ENCODE data around the gene RELCH.

RELCH gene

GRCh38 chr18:62187543-62188510 is 772 bp downstream of the RELCH start:
- FAIRE-seq: no peak

DNA sequence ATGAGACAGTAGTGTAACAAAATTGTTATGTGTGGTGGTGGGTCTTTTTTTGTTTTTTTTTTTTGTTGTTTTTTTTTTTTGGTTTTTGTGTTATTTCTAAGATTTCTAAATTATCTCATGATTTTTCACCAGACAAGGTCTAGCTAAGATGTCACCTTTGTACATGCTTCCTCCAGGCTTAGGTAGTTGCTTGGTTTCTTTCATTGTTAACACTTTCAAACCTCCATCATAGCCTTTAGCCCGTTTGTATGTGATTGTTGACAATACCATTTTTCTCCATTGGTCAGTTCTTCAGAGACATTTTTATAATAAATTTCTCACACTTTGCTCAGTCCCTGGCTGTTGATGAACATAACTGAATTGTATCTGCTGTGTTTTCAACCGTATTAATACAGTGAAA is 2.2 kb downstream of the RELCH start:
- FAIRE-seq: no peak

DNA sequence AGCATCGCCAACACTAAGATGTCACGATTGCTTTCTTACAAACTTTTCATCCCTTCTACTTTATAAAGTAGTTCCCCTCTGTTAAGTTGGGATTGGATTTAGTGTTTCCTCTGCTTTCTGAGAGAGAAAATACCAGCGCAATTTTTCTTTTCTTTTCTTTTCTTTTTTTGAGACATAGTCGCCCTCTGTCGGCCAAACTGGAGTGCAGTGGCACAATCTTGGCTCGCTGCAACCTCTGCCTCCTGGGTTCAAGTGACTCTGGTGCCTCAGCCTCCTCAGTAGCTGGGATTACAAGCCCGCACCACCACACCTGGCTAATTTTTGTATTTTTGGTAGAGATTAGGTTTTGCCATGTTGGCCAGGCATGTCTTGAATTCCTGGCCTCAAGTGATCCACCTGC is 9.0 kb downstream of the RELCH start:
- FAIRE-seq: no peak

DNA sequence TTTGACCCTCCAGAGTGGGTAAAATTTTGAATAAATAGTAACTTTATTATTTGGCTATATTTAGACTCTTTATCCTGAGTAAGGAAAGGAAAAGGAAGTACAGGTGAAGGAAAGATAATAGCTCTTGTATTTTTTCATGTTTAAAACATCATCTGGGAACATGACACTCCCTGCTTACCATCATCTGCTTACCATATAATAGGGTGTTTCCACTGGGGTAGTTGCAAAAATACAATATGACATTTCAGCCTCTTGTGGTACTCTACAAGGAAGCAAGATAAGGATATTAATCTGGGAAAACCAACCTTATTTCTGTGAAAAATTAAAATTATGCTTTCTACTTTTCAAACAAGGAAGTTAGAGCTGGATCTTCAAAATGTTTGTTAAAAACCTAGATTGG is 9.9 kb downstream of the RELCH start:
- FAIRE-seq: no peak

DNA sequence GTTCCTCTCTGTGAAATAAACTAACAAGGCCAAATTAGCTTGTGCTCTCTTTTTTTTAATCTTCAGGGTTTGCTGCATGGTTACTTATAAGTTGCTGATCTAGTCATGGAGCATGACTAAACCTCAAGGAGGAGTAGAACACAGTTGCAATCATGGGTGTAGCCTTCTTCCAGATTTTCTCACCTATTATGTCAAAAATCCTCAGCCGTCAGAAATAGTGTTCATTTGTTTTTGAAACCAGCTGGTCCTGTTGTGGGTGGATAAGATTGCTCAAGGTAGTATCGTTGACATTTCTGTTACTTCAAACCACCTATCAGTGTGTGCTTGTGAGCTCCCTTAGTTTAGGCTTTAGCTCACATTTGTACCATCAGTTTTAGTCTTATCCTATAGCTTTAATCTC is 11.2 kb downstream of the RELCH start:
- no peak for FAIRE-seq

- FAIRE-seq: no peak
Measured at GRCh38 chr18:62199629-62200028, 12.6 kb downstream of the RELCH start.

GRCh38 chr18:62200121-62200914 is 13.3 kb downstream of the RELCH start:
- no peak for FAIRE-seq

DNA sequence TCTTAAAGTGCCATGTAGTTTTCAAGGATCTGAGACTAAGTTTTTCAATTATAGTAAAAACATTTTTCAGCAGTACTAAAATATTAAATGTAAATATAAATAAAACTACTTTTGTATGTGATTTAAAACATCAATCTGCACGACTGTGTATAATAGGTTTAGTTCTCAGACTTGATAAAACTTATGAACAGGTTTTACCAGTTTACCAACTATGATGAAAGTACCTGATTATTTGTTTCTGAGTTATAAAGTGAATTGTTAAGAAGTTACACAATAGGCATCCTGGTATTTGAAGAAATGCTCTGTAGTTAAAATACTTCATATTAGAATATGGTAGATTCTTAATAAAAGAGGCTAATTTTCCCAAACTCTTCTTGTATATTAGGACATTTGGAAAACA is 14.8 kb downstream of the RELCH start:
- peak; percentile 47 for FAIRE-seq

DNA sequence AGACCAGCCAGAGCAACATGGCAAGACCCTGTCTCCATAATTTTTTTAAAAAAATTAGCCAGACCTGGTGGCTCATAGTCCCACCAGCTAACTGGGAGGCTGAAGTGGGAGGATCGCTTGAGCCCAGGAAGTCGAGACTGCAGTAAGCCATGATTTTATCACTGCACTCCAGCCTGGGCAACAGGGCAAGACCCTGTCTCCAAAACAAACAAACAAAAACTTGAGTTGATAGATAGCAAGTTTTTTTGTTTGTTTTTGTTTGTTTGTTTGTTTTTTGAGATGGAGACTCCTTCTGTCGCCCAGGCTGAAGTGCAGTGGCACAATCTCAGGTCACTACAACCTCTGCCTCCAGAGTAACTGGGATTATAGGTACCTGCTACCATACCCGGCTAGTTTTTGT is 18.8 kb downstream of the RELCH start:
- FAIRE-seq: no peak

GRCh38 chr18:62206593-62206992 is 19.5 kb downstream of the RELCH start:
- FAIRE-seq: no peak

DNA sequence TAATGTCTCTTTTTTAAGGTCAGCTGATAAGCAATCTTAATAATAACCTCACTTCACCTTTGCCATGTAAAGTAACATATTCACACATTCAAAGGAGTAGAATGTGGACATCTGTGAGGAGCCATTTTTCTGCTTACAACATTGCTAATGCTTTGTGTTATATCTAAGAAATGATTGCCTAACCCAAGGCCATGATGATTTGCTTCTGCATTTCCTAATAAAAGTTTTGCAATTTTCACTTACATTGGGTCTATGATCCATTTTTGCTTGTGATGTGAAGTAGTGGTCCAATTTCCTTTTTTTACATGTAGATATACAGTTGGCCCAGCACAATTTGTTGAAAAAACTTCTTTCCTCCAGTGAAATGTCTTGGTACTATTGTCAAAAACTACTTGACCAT is 22.0 kb downstream of the RELCH start:
- no peak for FAIRE-seq

GRCh38 chr18:62210138-62210537 is 23.1 kb downstream of the RELCH start:
- no peak for FAIRE-seq

DNA sequence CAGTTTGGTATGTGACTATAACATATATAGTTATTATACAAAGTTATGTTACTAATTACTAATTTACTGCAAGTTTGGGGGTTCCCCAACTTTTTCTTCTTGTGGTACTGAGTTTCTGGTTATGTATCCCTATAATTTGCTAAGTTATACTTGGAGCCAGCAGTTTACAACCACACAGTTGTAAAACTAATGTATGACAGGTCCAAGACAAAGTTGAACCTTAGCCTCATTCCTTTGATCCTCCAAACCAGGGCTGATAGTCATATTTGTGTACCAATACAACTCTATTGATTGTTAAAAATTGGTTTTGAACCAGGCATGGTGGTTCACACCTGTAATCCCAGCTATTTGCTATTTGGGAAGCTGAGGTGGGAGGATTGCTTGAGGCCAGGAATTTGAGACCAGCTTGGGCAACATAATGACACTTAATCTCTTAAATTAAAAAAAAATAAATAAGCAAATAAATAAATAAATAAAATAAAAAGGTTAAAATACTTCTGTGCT is 24.3 kb downstream of the RELCH start:
- FAIRE-seq: no peak

- FAIRE-seq: no peak
Measured at GRCh38 chr18:62214790-62215189, 27.7 kb downstream of the RELCH start.

GRCh38 chr18:62224229-62224628 is 37.2 kb downstream of the RELCH start:
- no peak for FAIRE-seq

GRCh38 chr18:62226047-62226446 is 39.0 kb downstream of the RELCH start:
- no peak for FAIRE-seq

DNA sequence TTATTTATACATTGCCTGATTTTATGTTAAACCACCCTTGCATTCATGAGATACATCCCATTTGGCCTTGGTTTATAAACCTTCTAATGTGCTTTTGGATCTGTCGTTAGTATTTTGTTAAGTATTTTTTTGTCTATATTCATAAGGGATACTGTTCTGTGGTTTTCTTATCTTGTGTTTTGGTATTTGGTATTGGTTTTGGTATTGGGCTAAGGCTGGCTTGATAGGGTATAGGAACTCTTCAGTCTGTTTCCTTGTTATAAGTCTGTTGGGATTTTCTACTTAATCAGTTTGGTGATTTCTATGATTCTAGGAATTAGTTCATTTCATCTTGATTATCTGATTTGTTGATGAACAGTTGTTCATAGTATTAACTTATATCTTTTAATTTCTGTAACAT is 49.2 kb downstream of the RELCH start:
- no peak for FAIRE-seq

DNA sequence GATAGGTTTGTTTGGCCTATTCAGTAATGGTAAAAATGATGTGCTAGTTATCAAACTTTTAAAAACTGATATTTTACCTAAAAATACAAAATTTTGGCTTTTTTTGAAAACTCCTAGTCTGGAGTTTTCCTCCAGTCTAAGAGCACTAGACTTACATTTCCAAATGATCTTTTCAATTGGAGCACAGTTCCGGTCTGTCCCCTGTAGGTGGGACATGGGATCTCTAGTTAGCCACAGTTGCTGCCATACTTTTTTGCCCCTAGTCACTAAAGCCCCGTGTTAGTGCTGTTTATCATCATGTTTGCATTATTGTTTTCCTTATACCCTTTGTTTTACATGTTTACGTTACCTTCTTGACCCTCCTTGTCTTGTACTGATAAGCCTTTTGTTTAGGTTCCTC is 52.4 kb downstream of the RELCH start:
- no peak for FAIRE-seq

DNA sequence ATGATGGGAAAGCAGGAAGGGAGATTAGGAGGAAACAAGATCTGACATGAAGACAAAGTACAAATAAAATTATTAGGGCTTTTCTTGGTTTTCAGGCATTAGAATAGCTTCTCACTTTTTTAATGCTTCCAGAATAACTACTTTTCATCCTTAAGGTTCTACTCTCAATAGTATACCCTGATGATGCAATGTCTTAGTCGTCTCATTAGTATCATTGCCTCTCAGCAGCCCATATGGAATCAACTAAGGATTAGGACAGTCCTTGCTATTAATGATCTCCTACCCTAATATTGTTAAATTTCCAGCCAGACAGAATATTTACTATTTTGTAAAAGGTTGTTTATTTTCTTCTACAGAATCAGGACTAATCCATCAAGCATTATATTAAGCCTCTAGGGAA is 55.9 kb downstream of the RELCH start:
- FAIRE-seq: no peak

DNA sequence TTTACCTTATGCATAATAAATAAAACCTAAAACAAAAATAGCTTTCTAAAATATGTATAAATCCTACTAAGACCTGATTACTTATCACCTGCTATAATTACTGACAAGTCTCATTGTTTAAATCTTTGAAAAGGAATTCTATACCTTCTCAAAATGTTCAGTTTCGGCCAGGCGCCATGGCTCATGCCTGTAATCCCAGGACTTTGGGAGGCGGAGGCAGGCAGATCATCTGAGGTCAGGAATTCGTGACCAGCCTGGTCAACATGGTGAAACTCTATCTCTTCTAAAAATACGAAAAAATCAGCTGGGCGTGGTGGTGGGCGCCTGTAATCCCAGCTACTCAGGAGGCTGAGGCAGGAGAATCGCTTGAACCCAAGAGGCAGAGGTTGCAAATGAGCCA is 58.1 kb downstream of the RELCH start:
- no peak for FAIRE-seq

GRCh38 chr18:62245699-62246098 is 58.6 kb downstream of the RELCH start:
- no peak for FAIRE-seq

- FAIRE-seq: no peak
Measured at GRCh38 chr18:62248313-62248712, 61.3 kb downstream of the RELCH start.

DNA sequence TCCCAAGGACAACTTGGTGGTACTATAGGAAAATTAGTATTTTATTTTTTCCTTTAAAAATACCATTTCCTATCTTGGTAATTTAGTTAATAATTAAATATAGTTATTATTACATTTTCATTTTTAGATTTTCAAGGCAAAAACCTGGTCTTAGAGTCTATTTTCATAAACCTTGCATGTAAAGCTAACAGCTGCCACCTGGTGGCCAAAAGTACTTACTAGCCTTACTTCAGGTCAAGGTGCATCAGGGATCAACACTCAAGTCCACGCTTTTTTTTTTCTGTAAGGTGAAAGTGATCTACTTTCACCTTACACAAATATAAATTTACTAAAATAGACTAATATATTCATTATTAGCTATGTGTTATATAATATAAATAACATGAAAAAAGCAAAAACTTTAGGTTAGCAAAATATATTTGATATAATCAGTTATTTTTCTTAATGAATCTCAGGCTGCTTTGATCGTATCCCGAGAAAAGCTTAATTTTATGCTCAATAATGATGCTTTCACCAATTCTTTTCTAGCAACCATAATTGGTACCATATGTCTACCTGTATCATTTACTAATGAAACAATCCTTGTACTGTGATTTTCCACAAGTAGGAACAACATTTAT is 62.5 kb downstream of the RELCH start:
- peak; percentile 92 for FAIRE-seq

Data from colon (tissue), 2 donors.